Lower lobe of right lung (tissue), 2 donors: ENCODE measurements around the gene ANGPTL4. TPM values are rescaled to one million over a fixed set of nuclear protein-coding genes. Genes with fewer than 3 reads are reported as not detected.

Source experiments
- ATAC-seq, 2 donors: fragments of 200-7000 bp; cut with Tn5 transposase; one replicate each; pipeline ENCODE4 v1.9.1; 2020 to 2022; ENCODE audit warnings: mild to moderate bottlenecking in 2 of 2, moderate library complexity in 2 of 2
- DNase-seq: peaks from one replicate; pipeline ENCODE4 v3.0.0-alpha.2; 2020
- H3K27ac ChIP-seq: fragments of 200-600 bp; one replicate; pipeline ENCODE4 v1.8.0; 2022
- H3K27me3 ChIP-seq: fragments of 200-600 bp; one replicate; pipeline ENCODE4 v1.8.0; 2022; ENCODE audit warnings: low read depth
- H3K36me3 ChIP-seq: fragments of 200-600 bp; one replicate; pipeline ENCODE4 v1.8.0; 2022; ENCODE audit warnings: mild to moderate bottlenecking
- H3K4me1 ChIP-seq: fragments of 200-600 bp; one replicate; pipeline ENCODE4 v1.8.0; 2022
- H3K4me3 ChIP-seq: fragments of 200-600 bp; one replicate; pipeline ENCODE4 v1.8.0; 2022; ENCODE audit warnings: mild to moderate bottlenecking
- H3K9me3 ChIP-seq: fragments of 200-600 bp; one replicate; pipeline ENCODE4 v1.8.0; 2022
- CTCF ChIP-seq: fragments of 200-600 bp; IDR thresholded peaks from one replicate; pipeline ENCODE4 v1.8.0; 2022; ENCODE audit warnings: antibody characterized with exemption, mild to moderate bottlenecking
- intact Hi-C: fragments of 100-400 bp; cut with DNase I; formaldehyde crosslinking; loops from one replicate; pipeline ENCODE4 v1.11.0; 2022
- total RNA-seq: library from RNA; stranded (reverse); fragmentation: NEBNext Ultra II Directional; extraction: Animal tissue kit (Norgen Biotek cat#: 25700); gene quantifications from one replicate; pipeline ENCODE4 v1.2.1, GENCODE V29; 2021
- donor health status: DM: no; HTN: yes; CAD: no; lungs with severe emphysema.

ANGPTL4 gene
- total RNA-seq, 1 donor from 2014 or later = 11.0 TPM

- no peak for ATAC-seq
- H3K9me3 ChIP-seq = no peaks in the 10 kb centered on the region
- no peak overlapping the region for H3K4me3 ChIP-seq
- H3K27me3 ChIP-seq = no peaks in the 10 kb centered on the region
- DNase-seq = no peak
- peaks cover 36% of the 10 kb centered on the region for H3K36me3 ChIP-seq
- H3K27ac ChIP-seq = no peak overlapping the region
- TF ChIP-seq CTCF = no peak
- peaks cover 43% of the 10 kb centered on the region for H3K4me1 ChIP-seq
- intact Hi-C loops = no loop called here
These were observed 39.5 kb upstream of the ANGPTL4 start for GRCh38 chr19:8324186-8325050.

- DNase-seq = no peak
- H3K36me3 ChIP-seq = peaks cover 43% of the 10 kb centered on the region
These were observed 38.5 kb upstream of the ANGPTL4 start for GRCh38 chr19:8325454-8325853.

GRCh38 chr19:8329996-8330395 lies 34.0 kb upstream of the ANGPTL4 start:
- Histone ChIP-seq H3K4me3 (no peak overlapping the region), H3K27me3 (peaks cover 23% of the 10 kb centered on the region), H3K9me3 (no peaks in the 10 kb centered on the region), H3K27ac (no peak overlapping the region), H3K36me3 (peaks cover 38% of the 10 kb centered on the region), H3K4me1 (peaks cover 22% of the 10 kb centered on the region)
- DNase-seq = no peak
- TF ChIP-seq CTCF = no peak
- no peak for ATAC-seq
- intact Hi-C loops = no loop called here

More at GRCh38 chr19:8325454-8325853, 38.5 kb upstream of the ANGPTL4 start:
- TF ChIP-seq CTCF = no peak
- H3K4me3 ChIP-seq = no peak overlapping the region
- H3K4me1 ChIP-seq = peaks cover 33% of the 10 kb centered on the region
- intact Hi-C loops = no loop called here
- no peak for ATAC-seq
- no peaks in the 10 kb centered on the region for H3K9me3 ChIP-seq
- H3K27ac ChIP-seq = no peak overlapping the region
- H3K27me3 ChIP-seq = no peaks in the 10 kb centered on the region

- Histone ChIP-seq H3K27me3 (peaks cover 30% of the 10 kb centered on the region), H3K4me3 (no peak overlapping the region), H3K9me3 (no peaks in the 10 kb centered on the region), H3K36me3 (peaks cover 37% of the 10 kb centered on the region), H3K27ac (no peak overlapping the region), H3K4me1 (peaks cover 21% of the 10 kb centered on the region)
- no peak for TF ChIP-seq CTCF
- no peak for ATAC-seq
- intact Hi-C loops = no loop called here
- no peak for DNase-seq
These were observed 32.6 kb upstream of the ANGPTL4 start for GRCh38 chr19:8331263-8331845.

GRCh38 chr19:8332976-8333766 lies 30.8 kb upstream of the ANGPTL4 start:
- Histone ChIP-seq H3K27ac (no peak overlapping the region), H3K4me1 (peaks cover 21% of the 10 kb centered on the region), H3K36me3 (peaks cover 32% of the 10 kb centered on the region), H3K9me3 (no peaks in the 10 kb centered on the region), H3K27me3 (peaks cover 30% of the 10 kb centered on the region), H3K4me3 (no peak overlapping the region)
- intact Hi-C loops = no loop called here
- ATAC-seq (no peak), DNase-seq (no peak)
- TF ChIP-seq CTCF = no peak
